ENCODE results near the gene CCM2.

CCM2 gene

DNA sequence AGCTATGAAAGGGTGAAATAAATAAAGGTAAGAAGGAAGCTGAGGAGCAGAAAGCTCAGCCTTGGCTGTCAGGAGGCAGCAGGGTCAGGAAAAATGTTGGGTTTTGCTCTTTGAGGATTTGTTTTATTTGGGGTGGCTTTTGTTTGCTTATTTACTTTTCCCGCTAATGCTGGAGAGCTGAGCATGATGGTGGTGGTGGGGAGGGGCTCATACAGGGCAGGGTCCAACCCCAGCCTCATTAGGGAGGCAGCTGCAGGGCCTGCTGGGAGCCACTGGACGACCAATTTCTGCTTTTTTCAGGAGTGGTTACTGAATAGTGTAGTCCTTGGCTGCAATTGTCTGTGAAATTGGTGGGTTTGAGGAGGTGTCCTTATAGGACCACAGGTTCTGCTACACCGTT lies 36.3 kb downstream of the CCM2 start:
- DNase-seq: peak; percentile 6

DNA sequence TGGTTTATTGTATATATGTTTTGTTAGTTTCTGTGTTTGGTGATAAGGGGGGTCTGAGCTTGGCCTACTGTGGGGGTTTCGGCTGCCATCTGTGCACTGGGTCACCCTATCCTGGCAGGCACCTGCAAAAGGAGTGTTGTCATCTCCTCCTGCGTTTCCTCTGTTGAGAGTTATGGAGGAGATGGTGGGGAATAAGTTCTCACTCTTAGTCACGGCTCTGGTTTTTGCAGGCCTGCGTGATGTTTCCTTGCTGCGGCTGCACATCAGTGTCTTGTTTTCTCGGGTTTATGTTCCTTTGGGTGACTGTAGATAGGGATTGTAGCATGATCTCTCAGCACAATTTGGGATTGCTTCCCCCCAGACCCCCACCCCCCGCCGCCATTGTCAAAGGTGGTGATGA lies 36.8 kb downstream of the CCM2 start:
- DNase-seq: no peak

DNA sequence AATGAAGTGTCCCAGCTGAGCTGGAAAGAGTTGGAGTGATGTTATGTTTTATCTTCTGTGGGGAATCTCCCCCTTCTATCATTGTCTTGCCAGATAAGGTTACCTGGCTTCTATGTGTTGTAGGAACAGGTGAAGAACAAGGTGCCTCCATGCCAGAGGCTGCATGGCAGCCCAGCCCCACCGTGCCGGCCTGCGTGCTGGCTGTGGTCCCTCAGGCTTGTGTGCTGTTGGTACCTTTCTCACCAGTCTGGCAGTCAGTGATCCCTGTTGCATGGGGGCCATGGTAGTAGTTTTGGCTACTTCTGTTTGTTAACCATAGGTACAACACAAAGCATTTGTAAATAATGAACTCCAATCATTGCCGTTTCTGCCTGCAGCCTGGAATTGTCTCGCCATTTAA lies 37.9 kb downstream of the CCM2 start:
- DNase-seq: no peak

DNA sequence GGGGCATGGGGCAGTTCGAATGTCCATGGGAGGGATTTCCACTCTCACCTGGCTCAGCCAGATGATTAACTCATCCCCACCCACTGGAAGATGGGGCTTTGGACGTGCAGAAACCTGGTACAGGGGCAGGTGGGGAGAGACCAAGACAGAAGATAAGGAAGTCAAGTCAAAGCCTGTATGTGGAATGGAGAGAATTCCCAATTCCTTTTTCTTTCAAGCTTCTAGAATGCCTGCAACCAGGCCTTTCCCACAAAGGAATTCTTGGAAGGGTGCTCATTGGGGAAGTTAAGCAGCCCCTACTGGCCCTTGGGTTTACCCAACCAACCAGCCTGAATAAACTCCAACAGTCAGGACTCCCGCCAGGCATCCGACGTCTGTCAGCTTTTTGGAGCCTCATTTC lies 39.1 kb downstream of the CCM2 start:
- DNase-seq: no peak

DNA sequence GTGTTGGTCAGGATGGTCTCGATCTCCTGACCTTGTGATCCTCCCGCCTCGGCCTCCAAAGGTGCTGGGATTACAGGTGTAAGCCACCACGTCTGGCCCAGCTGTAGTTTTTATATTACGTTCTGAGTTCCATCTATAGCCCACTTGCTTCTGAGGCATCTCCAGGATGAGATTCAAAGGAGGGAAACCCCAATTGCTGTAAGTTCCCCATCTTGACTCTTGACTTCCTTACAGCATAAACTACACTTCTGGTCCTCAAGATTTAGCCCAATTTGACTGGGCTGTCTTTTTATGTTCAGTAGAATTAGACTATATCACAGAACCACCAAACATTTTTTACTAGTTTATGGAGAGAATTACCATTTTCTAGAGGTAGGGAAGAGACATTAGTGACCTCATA lies 44.3 kb downstream of the CCM2 start:
- no peak for DNase-seq

DNA sequence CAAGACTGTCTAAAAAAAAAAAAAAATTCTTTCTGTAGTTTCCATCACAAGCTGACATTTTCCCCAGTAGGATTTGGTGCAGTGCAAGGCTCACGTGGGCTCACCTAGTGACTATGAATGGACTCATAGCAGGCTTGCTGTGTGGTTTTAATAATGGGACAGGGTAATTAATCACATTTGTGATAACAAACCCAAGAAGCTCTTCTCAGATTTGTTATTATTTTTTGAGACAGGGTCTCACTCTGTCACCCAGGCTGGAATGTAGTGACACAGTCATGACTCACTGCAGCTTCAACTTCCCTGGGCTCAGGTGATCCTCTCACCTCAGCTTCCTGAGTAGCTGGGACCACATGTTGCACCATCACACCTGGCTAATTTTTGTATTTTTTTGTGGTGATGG lies 48.7 kb downstream of the CCM2 start:
- no peak for DNase-seq

DNA sequence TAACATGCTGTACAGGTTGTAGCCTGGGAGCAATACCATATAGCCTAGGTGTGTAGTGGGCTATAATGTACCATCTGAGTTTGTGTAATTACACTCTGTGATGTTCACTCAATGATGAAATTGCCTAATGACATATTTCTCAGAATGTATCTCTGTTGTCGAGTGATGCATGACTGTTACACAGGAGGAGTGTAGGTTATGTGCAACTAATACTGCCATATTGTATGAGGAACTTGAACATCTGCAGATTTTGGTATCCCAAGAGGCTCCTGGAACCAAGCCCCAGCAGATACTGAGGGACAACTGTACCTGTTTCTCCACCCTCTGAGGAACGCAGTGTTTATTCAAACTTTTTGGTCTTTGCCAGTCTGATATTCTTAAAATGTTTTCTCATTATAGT lies 50.2 kb downstream of the CCM2 start:
- no peak for DNase-seq

DNA sequence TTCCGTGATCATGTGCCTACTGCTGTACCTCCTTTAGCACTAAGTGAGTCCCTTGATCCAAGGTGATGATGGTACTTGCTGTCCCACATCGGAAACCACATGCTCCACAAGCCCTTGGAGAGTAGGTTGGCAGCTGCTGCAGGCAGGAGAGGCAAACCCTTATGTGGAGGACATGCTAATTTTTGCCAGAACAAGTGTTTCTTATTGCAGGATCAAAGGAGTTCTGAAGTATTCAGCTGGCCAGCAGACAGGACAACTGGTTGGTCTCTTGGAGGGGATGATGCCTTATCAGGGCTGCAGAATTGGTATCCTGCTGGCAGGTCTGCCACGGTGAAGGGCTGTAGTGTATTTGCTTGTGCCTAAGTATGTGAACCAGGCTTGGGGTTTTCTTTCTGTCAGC lies 52.0 kb downstream of the CCM2 start:
- DNase-seq: no peak

DNA sequence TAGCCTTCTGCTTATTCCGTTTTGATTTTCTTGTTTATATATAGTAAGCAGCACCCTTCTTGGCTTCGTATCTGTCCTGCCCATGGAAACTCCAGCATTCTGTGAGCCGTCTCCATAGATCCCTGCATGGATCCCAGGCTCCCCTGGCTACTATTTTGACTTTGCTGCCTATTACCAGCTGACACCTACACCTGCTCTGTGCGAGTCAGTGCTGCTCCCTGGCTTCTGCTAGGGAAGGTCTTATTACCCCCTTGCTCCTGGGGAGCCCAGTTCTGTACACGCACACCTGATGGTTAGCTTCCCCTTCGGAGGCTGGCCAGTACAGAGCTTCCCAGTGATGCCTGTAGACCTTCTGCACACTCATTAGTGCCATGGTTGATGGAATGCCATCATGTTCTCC lies 53.4 kb downstream of the CCM2 start:
- DNase-seq: no peak

DNA sequence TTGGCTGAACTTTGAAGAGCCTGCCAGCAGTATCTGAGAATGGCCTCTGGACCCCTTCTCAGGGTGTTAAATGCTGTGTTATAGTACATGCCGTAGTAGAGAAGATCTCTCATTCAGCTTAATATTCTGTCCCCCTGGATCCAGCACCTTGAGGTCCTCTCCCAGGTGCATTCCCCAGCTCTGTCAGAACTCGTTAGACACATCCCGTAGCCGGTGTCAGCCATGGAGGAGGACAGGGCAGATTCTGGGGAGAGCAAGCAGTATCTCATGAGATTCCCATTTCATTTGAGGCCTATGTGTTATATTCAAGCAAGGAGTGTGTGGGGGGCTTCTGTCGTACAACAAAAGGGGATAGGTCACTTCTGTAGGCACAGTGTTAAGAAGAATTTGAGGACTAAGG lies 53.9 kb downstream of the CCM2 start:
- DNase-seq: no peak

DNA sequence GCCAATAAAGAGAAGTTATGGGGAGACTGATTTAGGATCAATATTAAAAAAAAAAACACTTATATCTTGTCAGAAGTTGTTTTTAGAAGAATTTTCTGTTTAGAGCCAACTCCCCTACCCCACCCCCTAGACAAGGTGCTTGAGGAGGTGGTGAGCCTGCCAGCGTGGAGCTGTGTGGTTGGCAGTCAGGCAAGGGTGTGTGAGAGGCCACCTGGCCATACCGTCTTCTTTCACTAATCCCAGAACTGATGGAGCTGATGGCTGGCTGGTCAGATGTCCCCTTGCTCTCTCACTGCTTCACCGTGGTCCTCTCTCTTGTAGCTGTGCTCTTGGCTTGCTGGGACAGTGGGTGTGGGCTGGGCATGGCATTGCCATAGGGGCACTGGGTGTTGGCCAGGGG lies 54.4 kb downstream of the CCM2 start:
- no peak for DNase-seq

DNA sequence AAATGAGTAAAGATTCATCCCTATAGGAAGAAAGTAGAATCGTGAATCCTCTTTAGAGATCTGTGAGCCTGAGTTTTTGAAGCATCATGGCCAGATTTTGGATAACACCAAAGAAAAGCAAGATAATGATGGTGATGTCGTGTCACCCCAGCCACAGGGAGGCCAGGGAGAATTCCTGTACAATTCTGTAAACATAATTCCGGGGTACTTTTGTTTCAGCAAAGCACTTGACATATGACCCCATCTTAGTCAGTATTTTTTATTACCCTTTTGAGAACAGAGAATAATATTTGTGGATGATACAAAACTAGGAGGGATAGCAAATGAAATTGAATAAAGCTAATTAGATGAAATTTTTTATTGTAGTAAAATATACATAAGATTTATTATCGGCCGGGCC lies 55.0 kb downstream of the CCM2 start:
- DNase-seq: no peak

DNA sequence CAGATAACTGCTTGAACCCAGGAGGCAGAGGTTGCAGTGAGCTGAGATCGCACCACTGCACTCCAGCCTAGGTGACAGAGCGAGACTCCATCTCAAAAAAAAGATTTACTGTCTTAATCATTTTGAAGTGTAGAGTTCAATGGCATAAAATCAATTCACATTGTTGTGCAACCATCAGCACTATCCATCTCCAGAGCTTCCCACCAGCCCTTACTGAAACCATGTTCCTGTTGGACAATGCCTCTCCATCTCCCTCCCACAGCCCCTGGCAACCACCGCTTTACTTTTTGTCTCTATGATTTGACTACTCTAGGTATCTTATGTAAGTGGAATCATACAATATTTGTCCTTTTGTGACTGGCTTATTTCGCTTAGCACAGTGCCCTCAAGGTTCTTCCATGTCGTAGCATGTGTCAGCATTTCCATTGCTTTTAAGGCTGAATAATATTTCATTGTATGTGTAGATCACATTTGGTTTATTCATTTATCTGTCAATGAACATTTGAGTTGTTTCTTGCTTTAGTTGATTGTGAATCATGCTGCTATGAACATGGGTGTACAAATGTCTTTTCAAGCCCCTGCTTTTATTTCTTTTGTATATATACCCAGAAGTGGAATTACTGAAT lies 55.7 kb downstream of the CCM2 start:
- no peak for DNase-seq

DNA sequence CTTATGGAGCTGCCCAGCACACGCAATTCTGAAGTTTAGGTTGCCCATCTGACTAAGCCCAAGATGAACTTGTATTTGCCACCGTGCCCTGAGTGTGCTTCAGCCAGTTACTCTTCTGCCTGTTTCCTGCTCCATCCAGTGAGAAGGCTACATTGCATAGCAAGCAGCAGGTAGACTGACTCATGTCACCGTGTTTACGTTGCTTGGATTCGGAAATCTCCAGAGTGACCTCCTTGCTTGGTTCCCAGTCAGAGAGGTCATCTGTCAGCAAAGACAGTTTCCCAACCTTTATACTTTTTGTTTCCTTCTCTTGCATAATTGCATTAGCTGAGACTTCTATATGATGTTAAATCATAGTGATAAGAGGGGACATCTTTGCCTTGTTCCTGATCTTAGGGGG lies 57.9 kb downstream of the CCM2 start:
- DNase-seq: no peak

DNA sequence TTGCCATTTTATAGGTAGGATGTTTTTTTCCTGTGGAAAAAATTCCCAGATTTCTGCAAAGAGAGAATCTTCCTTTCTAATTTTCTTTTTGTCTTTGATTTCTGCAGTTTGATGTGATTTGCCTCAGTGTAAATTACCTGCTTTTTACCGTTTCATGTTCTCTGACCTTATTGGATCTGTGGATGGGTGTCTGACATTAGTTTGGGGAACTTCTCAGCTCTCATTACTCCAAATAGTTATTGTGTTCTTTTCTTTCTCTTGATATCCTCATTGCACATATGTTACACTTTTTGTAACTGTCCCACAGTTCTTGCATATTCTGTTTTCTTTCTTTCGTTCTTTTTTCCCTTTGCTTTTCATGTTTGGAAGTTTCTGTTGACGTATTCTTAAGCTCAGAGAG lies 60.3 kb downstream of the CCM2 start:
- DNase-seq: no peak

DNA sequence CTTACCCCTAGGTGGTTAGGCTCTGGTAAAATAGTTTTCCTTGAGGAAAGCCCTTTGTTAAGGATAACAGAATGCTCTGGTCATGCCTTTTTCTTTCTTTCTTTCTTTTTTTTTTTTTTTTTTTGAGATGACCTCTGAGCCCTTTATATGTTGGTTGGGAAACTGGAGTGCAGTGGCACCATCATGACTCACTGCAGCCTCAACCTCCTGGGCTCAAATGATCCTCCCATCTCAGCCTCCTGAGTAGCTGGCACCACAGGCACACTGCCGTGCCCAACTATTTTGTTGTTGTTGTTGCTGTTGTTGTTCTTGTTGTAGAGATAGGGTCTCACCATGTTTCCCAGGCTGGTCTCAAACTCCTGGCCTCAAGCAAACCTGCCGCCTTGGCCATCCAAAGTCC lies 61.4 kb downstream of the CCM2 start:
- DNase-seq: no peak

DNA sequence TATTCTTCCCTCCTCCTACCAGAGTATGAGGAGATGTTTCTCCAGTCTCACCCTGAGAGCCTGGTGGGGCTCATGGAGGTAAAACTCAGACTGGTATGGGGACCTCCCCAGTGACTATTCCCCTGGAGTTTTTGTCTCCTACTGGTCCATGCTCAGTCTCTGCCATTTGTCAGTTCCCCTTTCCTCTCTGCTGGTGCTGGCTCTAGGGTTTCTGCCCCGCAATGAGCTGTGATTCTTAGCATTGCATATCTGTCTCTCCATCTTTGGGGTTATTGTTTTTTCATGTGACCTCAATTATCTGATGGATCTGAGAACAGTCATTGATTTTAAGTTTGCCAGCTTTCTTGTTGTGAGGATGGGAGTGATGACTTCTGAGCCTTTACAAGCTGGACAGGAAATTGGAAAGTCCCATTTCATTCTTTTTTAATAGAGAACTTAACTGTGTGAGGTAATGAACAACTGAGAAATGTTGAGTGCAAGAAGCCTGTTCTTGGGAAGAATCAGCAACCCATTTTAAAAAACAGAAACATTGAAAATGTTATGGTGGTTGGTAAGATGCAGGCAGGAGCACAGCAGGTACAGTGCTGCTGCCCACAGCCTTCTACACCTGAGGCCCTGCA lies 61.9 kb downstream of the CCM2 start:
- DNase-seq: no peak

DNA sequence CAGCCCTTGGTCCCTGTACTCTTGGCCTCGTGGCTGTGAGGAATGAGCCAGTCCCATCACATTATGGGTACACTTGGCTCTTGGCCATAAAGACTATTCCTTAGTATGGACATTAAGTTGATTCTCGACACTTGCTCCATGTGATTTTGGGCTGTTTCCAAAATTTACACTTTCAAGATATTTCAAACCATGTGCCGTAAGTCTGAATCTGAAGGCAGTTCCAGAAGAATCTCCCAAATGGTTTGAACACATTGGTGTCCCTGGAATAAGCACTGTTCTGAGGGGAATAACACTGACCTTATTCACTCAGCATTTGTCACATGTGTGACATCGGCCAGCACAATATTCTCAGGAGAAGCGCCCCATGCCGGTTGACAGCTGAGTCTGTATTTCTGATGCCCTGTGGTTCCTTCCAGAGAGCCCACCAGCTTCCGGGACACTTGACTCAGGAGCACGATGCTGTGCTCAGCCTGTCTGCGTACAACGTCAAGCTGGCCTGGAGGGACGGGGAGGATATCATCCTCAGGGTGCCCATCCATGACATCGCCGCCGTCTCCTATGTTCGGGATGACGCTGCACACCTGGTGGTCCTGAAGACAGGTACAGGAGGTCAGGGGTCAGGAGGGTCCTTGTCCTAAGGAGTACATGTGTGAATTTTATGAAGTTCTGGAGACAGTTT lies 64.2 kb downstream of the CCM2 start:
- no peak for DNase-seq

DNA sequence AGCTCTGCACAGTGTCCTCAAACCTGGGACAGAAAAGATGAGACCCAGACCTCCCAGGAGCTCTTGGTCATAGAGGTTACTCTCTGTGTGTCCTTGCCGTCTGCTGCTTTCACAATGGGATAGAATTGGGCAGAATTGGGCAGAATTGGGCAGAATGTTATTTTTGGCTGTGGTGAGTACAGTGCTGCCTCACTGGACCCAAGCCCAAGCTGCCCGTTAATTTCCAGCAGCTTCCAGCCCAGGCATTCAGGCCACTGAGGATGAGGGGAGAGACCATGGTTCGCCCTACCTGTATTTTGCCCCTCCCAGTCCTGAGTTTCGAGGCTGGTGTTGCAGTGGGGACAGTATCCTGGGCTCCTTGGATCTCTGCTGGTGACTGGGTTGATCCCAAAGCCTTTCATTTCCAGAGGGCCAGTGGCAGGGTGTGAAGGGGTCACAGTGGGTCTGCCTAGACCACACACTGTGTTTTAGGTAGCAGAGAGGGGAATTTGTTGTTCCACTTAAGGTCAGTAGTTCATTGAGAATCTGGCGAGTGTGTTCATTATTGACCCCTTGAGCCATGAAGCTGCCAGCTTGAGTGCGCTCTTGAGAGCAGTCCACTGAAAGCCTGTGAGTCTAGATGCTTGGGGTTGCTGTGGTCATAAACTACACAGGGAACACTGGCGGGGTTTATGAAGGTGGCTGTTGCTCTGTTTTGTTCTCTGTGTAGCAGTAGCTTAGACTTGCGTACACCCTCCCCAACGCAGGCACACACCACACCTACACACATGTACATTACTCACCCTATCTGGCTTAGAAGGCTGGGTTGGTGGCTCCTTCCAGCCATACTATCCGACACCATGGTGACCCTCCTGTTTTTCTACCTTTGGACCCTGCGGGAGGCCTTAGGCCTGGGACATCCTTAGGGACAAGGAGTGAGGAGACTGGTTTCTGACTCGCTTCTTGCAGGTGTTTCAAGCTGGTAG lies 65.3 kb downstream of the CCM2 start:
- no peak for DNase-seq

DNA sequence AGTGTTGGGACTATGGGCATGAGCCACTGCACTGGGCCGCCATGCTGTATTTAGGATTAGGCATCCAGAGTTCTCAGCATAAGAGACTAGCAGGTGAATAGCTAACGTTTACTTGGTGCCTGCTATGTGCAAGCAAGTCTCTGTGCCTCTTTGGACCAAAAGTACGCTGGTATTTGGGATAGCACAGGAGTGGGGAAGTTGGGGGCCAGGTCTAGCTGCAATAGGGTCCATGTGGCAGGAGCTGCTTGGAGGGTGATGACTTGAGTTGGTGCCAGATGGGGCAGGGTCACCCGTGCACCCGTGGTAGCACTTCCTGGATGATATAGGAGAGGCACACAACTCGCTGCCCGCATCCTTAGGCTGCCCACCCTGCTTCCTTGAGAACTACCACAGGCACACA lies 66.4 kb downstream of the CCM2 start:
- no peak for DNase-seq

DNA sequence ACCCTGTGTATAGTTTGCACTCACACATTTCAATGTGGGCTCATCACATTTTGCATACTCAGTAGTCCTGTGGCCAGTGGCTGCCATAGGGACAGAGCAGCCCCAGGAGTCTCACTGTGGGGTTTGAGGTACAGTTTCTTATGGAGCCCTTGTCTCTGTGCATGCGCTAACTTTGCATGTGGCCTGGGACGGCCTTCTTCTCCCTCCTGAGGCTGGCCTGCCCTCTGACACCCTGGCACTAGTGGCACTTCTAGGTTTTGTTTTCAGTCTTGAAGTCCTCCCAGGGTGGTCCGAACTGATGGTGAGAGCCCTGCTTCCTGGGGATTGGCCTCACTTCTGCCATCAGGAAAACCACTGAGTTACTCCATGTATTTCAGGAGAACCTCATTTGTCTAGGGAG lies 67.6 kb downstream of the CCM2 start:
- DNase-seq: no peak

DNA sequence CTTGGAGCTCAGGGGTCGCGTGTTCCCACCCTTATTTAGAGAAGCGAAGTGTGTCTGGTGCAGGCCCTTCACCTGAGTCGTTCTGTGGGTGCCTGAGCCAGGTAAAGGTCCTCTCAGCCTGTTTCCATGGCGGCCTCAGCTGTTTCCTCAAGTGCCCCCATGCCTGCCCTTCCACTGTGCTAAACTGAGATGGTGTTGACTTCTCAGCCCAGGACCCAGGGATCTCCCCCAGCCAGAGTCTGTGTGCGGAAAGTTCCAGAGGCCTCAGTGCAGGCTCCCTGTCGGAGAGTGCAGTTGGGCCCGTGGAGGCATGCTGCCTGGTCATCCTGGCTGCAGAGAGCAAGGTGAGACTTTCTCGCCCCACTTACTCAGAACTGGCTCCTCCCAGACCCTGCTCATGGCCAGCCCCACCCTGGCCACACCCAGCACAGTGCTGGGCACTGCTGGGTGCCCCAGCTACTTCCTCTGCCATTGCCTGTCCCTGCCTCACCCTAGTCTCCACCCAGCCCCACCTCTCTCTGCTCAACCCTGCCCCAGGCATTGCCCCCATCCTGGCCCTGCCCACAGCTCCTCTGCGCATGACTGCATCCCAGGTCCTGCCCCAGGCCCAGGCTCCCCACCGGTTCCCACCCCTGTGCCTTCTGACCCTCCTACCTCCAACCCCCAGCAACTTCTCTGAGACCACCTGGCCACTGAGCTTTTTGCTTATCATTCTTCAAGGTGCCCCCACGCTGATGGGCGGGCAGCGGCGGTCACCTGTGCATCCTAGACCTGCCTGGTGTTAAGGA lies 68.4 kb downstream of the CCM2 start:
- DNase-seq: no peak

All from NCI-H2227 treated with DMSO at 0.1 percent for 48 hours (cell line).